Globus pallidus (tissue), 1 donor: Measurements from ENCODE around the gene VWA2.

Experiments
- DNase-seq: peaks from one replicate; pipeline ENCODE4 v3.0.0-alpha.2; 2015; ENCODE audit warnings: low spot score

VWA2 gene

GRCh38 chr10:114250236-114250635, 11.2 kb downstream of the VWA2 start:
- no peak for DNase-seq

GRCh38 chr10:114250716-114251115, 11.7 kb downstream of the VWA2 start:
- no peak for DNase-seq

- DNase-seq = no peak
Observed at GRCh38 chr10:114252092-114252491, 13.0 kb downstream of the VWA2 start.

GRCh38 chr10:114252883-114253282, 13.8 kb downstream of the VWA2 start:
- DNase-seq = no peak

GRCh38 chr10:114255227-114255626, 16.2 kb downstream of the VWA2 start:
- DNase-seq = no peak

GRCh38 chr10:114256008-114256765, 17.1 kb downstream of the VWA2 start:
- no peak for DNase-seq

- no peak for DNase-seq
Observed at GRCh38 chr10:114256822-114257221, 17.8 kb downstream of the VWA2 start.

GRCh38 chr10:114257498-114257897, 18.4 kb downstream of the VWA2 start:
- no peak for DNase-seq

GRCh38 chr10:114258274-114258840, 19.3 kb downstream of the VWA2 start:
- DNase-seq = no peak

- DNase-seq = no peak
Observed at GRCh38 chr10:114259824-114260223, 20.8 kb downstream of the VWA2 start.

GRCh38 chr10:114260366-114260765, 21.3 kb downstream of the VWA2 start:
- DNase-seq = no peak

- no peak for DNase-seq
Observed at GRCh38 chr10:114261076-114261475, 22.0 kb downstream of the VWA2 start.

GRCh38 chr10:114262496-114262895, 23.4 kb downstream of the VWA2 start:
- no peak for DNase-seq

GRCh38 chr10:114265392-114266053, 26.5 kb downstream of the VWA2 start:
- DNase-seq = no peak

GRCh38 chr10:114266521-114266920, 27.5 kb downstream of the VWA2 start:
- no peak for DNase-seq

GRCh38 chr10:114271075-114271778, 32.2 kb downstream of the VWA2 start:
- no peak for DNase-seq

GRCh38 chr10:114271779-114272167, 32.7 kb downstream of the VWA2 start:
- DNase-seq = no peak

- no peak for DNase-seq
Observed at GRCh38 chr10:114272696-114273095, 33.6 kb downstream of the VWA2 start.

GRCh38 chr10:114273910-114274309, 34.9 kb downstream of the VWA2 start:
- DNase-seq = no peak

- no peak for DNase-seq
Observed at GRCh38 chr10:114274616-114275453, 35.8 kb downstream of the VWA2 start.

GRCh38 chr10:114276066-114276465, 37.0 kb downstream of the VWA2 start:
- no peak for DNase-seq

GRCh38 chr10:114276671-114277070, 37.6 kb downstream of the VWA2 start:
- no peak for DNase-seq
